HEK293 (cell line): ENCODE data around the gene POFUT2.
A peak's percentile ranks its signal among the peaks of the same experiment; 100 is the strongest.

Source experiments
- CTCF ChIA-PET: fragments of 350-600 bp; formaldehyde crosslinking; extraction: SDS; loops from one replicate; lab custom pipeline; 2021; ENCODE audit warnings: antibody characterized with exemption; lab: Yijun Ruan, JAX
- POLR2A ChIA-PET: fragments of 300-600 bp; formaldehyde crosslinking; extraction: SDS; loops from one replicate; lab custom pipeline; 2020; ENCODE audit warnings: antibody characterized with exemption, inconsistent platforms; lab: Yijun Ruan, JAX
- H3K27ac ChIP-seq: fragments of 200-500 bp; sonication (Bioruptor generic); 2 replicates; pipeline ENCODE4 v1.5.1; 2014; ENCODE audit warnings: low read depth, low read length, control low read depth, inconsistent platforms; ENCODE audit errors: extremely low read depth
- H3K36me3 ChIP-seq, 2 experiments: fragments of 200-500 bp in 1 of 2; sonication (Bioruptor generic) in 1 of 2; 1 replicate in 1 of 2; 2 replicates in 1 of 2; pipeline ENCODE4 v1.5.1; 2014 to 2017; ENCODE audit warnings: inconsistent platforms in 2 of 2, low read length in 2 of 2; ENCODE audit not compliant: control insufficient read depth in 2 of 2, insufficient read depth in 1 of 2
- H3K4me1 ChIP-seq: fragments of 200-500 bp; sonication (Bioruptor generic); 2 replicates; pipeline ENCODE4 v1.5.1; 2014; ENCODE audit warnings: mild to moderate bottlenecking, low read length, inconsistent platforms; ENCODE audit not compliant: control insufficient read depth, insufficient read depth
- H3K4me3 ChIP-seq: 2 replicates; pipeline ENCODE4 v1.5.1; 2011; ENCODE audit warnings: low read depth, mild to moderate bottlenecking, control low read depth, low read length, moderate library complexity
- H3K9me3 ChIP-seq: fragments of 200-500 bp; sonication (Bioruptor generic); 2 replicates; pipeline ENCODE4 v1.5.1; 2014; ENCODE audit warnings: low read depth, low read length, inconsistent platforms; ENCODE audit not compliant: control insufficient read depth, insufficient read depth
- ZBTB48 ChIP-seq: fragments of 450-650 bp; formaldehyde crosslinking; IDR thresholded peaks from 2 replicates; pipeline ENCODE4 v1.5.1; 2016; ENCODE audit warnings: missing biosample characterization, missing genetic modification characterization
- ZNF132 ChIP-seq: fragments of 450-650 bp; formaldehyde crosslinking; IDR thresholded peaks from 2 replicates; pipeline ENCODE4 v1.5.1; 2017; ENCODE audit warnings: missing biosample characterization, missing genetic modification characterization, borderline replicate concordance
- ZNF16 ChIP-seq: fragments of 450-650 bp; formaldehyde crosslinking; IDR thresholded peaks from 2 replicates; pipeline ENCODE4 v1.5.1; 2016; ENCODE audit warnings: low read depth, missing biosample characterization, missing genetic modification characterization
- ZNF23 ChIP-seq: fragments of 450-650 bp; formaldehyde crosslinking; IDR thresholded peaks from 2 replicates; pipeline ENCODE4 v1.5.1; 2016; ENCODE audit warnings: missing biosample characterization, missing genetic modification characterization, borderline replicate concordance
- ZNF266 ChIP-seq: fragments of 450-650 bp; formaldehyde crosslinking; IDR thresholded peaks from 2 replicates; pipeline ENCODE4 v1.5.1; 2016; ENCODE audit warnings: missing biosample characterization, missing genetic modification characterization, low read depth
- ZNF350 ChIP-seq: fragments of 450-650 bp; formaldehyde crosslinking; IDR thresholded peaks from 2 replicates; pipeline ENCODE4 v1.5.0; 2017; ENCODE audit warnings: missing biosample characterization, mild to moderate bottlenecking, missing genetic modification characterization
- ZNF404 ChIP-seq: fragments of 450-650 bp; formaldehyde crosslinking; IDR thresholded peaks from 2 replicates; pipeline ENCODE4 v1.5.1; 2017; ENCODE audit warnings: missing biosample characterization, missing genetic modification characterization
- ZNF529 ChIP-seq: fragments of 450-650 bp; formaldehyde crosslinking; IDR thresholded peaks from 2 replicates; pipeline ENCODE4 v1.5.1; 2017; ENCODE audit warnings: missing genetic modification characterization, missing biosample characterization; ENCODE audit not compliant: insufficient replicate concordance
- ZNF610 ChIP-seq: fragments of 450-650 bp; formaldehyde crosslinking; IDR thresholded peaks from 2 replicates; pipeline ENCODE4 v1.5.1; 2016; ENCODE audit warnings: missing biosample characterization, missing genetic modification characterization, borderline replicate concordance
- ZNF621 ChIP-seq: fragments of 450-650 bp; formaldehyde crosslinking; IDR thresholded peaks from 2 replicates; pipeline ENCODE4 v1.5.1; 2017; ENCODE audit warnings: missing biosample characterization, missing genetic modification characterization
- TF ChIP-seq, protein P1 (sequence below): fragments of 450-650 bp; formaldehyde crosslinking; IDR thresholded peaks from 2 replicates; pipeline ENCODE4; 2016; ENCODE audit warnings: missing biosample characterization, missing genetic modification characterization
- TF ChIP-seq, protein P2 (sequence below): fragments of 450-650 bp; formaldehyde crosslinking; IDR thresholded peaks from 2 replicates; pipeline ENCODE4 v1.5.1; 2016; ENCODE audit warnings: missing biosample characterization, missing genetic modification characterization
- TF ChIP-seq, protein P3 (sequence below): fragments of 450-650 bp; formaldehyde crosslinking; IDR thresholded peaks from 2 replicates; pipeline ENCODE4 v1.5.1; 2016; ENCODE audit warnings: missing biosample characterization, missing genetic modification characterization
- TF ChIP-seq, protein P4 (sequence below): fragments of 450-650 bp; formaldehyde crosslinking; IDR thresholded peaks from 2 replicates; pipeline ENCODE4 v1.5.1; 2016; ENCODE audit warnings: missing biosample characterization, missing genetic modification characterization

POFUT2 gene

DNA sequence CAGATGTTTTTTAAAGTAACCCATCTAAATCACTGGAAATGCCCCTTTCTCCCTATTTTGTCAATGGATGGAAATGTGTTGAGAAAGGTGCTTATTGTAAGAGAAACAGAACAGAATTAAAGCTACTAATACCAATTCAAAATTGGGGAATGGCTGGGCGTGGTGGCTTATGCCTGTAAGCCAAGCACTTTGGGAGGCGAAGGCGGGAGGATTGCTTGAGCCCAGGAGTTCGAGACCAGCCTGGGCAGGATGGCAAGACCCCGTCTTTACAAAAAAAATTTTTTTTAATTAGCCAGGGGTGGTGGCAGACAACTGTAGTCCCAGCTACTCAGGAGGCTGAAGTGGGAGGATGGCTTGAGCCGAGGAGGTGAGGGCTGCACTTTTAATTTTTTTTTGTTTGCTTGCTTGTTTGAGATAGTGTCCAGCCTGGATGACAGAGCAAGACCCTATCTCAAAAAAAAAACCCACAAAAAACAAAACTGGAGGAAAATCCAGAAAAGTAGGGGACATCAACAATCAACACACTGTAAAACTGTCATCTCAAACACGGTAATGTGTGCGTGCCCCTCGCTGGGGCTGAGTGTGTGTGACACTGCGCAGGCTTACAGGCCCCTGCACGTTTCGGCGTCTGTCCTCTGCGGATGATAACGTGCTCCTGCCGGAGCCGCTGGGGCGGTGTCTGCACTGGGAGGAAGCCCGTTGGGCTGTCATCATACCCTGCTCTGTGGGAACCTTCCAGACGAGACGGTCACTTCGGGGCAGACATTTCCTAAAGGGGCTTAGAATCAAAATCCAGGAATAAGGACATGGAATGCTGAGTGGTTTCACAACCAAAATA, 11.6 kb upstream of the POFUT2 start:
- TF ChIP-seq, protein P1, sequence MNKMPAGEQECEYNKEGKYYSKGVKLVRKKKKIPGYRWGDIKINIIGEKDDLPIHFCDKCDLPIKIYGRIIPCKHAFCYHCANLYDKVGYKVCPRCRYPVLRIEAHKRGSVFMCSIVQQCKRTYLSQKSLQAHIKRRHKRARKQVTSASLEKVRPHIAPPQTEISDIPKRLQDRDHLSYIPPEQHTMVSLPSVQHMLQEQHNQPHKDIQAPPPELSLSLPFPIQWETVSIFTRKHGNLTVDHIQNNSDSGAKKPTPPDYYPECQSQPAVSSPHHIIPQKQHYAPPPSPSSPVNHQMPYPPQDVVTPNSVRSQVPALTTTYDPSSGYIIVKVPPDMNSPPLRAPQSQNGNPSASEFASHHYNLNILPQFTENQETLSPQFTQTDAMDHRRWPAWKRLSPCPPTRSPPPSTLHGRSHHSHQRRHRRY (tag by site-specific recombination): no peak
- no peaks in the 10 kb centered on the region for H3K36me3 ChIP-seq
- no peak overlapping the region for H3K4me3 ChIP-seq
- ChIA-PET CTCF (interaction anchor here (0.6 to 2.5 kb wide), 3 partner anchors 9 to 57 kb away, joined by 3 to 18 read pairs (median 3); no protein-coding TSS in a partner anchor), POLR2A (no interaction called here)
- no peak overlapping the region for H3K27ac ChIP-seq
- H3K4me1 ChIP-seq: no peaks in the 10 kb centered on the region
- H3K9me3 ChIP-seq: no peaks in the 10 kb centered on the region

DNA sequence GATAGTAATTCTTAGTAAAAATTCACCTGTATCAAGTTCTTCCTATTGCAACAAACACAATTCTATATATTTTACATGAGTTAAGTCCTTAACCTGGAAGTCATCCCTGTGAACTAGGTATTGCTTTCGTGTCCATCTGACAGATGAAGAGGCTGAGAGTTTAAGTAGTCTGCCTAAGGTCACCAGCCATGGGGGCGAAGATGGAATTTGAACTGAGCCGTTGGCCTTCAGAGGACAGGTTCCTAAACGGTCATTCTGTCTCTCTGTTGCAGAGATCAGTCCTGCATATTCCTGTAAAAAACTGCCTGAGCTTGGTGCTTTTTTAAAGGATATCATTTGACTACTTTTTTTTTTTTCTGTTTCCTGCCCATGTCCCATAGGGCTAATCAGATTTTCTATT, 10.2 kb upstream of the POFUT2 start:
- Histone ChIP-seq H3K27ac (no peak overlapping the region), H3K36me3 (no peaks in the 10 kb centered on the region), H3K4me1 (no peaks in the 10 kb centered on the region; the same call in 1 of the 2 replicates), H3K4me3 (no peak overlapping the region), H3K9me3 (no peaks in the 10 kb centered on the region)
- ChIA-PET POLR2A (no interaction called here), CTCF (interaction anchor here (0.6 to 2.5 kb wide), 2 partner anchors 11 to 59 kb away, joined by 4 to 18 read pairs; no protein-coding TSS in a partner anchor)
- TF ChIP-seq ZBTB48 (tag by site-specific recombination) (no peak), ZNF132 (tag by site-specific recombination) (no peak), ZNF404 (tag by site-specific recombination) (no peak), ZNF610 (no peak)

DNA sequence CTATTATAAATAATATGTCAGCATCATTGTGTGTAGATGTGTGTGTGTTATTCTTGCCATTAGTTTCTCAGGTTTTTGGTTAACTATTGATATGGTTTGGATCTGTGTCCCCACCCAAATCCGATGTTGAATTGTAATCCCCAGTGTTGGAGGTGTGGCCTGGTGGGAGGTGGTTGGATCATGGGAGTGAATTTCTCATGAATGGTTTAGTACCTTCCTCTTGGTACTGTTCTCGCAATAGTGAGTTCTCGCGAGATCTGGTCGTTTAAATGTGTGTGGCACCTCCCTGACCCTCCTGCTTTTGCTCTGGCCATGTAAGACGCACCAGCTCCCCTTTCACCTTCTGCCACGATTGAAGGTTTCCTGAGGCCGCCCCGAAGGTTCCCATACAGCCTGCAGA, 9.6 kb upstream of the POFUT2 start:
- H3K9me3 ChIP-seq: no peaks in the 10 kb centered on the region
- ChIA-PET POLR2A (no interaction called here), CTCF (interaction anchor here (0.6 to 2.5 kb wide), 6 partner anchors 12 to 210 kb away, joined by 3 to 18 read pairs (median 4); no protein-coding TSS in a partner anchor)
- no peak overlapping the region for H3K4me3 ChIP-seq
- no peak overlapping the region for H3K27ac ChIP-seq
- no peak for TF ChIP-seq ZNF23 (tag by site-specific recombination)
- TF ChIP-seq, protein P2, sequence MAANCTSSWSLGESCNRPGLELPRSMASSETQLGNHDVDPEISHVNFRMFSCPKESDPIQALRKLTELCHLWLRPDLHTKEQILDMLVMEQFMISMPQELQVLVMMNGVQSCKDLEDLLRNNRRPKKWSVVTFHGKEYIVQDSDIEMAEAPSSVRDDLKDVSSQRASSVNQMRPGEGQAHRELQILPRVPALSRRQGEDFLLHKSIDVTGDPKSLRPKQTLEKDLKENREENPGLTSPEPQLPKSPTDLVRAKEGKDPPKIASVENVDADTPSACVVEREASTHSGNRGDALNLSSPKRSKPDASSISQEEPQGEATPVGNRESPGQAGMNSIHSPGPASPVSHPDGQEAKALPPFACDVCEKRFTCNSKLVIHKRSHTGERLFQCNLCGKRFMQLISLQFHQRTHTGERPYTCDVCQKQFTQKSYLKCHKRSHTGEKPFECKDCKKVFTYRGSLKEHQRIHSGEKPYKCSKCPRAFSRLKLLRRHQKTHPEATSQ: 0 out of 2 replicates have a peak, but pooled peaks have one; percentile 57
- H3K4me1 ChIP-seq: no peaks in the 10 kb centered on the region; the same call in 1 of the 2 replicates
- H3K36me3 ChIP-seq: no peaks in the 10 kb centered on the region

DNA sequence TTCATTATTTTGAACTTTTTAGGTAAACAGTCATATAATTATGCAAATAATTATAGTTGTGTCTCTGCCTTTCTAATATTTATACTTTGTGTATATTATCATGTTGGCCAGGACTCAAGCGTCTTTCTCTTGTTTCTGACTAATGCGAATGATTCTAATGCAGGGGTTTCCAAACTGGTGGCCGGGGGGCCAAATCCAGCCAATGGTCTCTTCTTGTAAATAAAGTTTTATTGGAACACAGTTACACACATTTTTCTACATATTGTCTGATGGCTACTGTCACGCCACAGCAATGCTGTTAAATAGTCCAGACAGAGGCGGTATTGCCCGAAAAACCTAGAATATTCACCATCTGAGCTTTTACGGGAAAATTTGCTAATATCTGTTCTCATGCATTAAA, 8.9 kb upstream of the POFUT2 start:
- ChIA-PET POLR2A (no interaction called here), CTCF (interaction anchor here (0.8 to 2.5 kb wide), 7 partner anchors 12 to 260 kb away, joined by 3 to 18 read pairs (median 3); no protein-coding TSS in a partner anchor)
- no peaks in the 10 kb centered on the region; the same call in 1 of the 2 replicates for H3K4me1 ChIP-seq
- no peaks in the 10 kb centered on the region for H3K36me3 ChIP-seq
- no peaks in the 10 kb centered on the region for H3K9me3 ChIP-seq
- no peak overlapping the region for H3K27ac ChIP-seq
- TF ChIP-seq, protein P3, sequence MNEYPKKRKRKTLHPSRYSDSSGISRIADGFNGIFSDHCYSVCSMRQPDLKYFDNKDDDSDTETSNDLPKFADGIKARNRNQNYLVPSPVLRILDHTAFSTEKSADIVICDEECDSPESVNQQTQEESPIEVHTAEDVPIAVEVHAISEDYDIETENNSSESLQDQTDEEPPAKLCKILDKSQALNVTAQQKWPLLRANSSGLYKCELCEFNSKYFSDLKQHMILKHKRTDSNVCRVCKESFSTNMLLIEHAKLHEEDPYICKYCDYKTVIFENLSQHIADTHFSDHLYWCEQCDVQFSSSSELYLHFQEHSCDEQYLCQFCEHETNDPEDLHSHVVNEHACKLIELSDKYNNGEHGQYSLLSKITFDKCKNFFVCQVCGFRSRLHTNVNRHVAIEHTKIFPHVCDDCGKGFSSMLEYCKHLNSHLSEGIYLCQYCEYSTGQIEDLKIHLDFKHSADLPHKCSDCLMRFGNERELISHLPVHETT (tag by site-specific recombination): no peak
- TF ChIP-seq ZNF16 (tag by site-specific recombination) (no peak), ZNF621 (no peak), ZNF266 (no peak), ZNF529 (tag by site-specific recombination) (no peak), ZNF350 (tag by site-specific recombination) (no peak)
- TF ChIP-seq, protein P4, sequence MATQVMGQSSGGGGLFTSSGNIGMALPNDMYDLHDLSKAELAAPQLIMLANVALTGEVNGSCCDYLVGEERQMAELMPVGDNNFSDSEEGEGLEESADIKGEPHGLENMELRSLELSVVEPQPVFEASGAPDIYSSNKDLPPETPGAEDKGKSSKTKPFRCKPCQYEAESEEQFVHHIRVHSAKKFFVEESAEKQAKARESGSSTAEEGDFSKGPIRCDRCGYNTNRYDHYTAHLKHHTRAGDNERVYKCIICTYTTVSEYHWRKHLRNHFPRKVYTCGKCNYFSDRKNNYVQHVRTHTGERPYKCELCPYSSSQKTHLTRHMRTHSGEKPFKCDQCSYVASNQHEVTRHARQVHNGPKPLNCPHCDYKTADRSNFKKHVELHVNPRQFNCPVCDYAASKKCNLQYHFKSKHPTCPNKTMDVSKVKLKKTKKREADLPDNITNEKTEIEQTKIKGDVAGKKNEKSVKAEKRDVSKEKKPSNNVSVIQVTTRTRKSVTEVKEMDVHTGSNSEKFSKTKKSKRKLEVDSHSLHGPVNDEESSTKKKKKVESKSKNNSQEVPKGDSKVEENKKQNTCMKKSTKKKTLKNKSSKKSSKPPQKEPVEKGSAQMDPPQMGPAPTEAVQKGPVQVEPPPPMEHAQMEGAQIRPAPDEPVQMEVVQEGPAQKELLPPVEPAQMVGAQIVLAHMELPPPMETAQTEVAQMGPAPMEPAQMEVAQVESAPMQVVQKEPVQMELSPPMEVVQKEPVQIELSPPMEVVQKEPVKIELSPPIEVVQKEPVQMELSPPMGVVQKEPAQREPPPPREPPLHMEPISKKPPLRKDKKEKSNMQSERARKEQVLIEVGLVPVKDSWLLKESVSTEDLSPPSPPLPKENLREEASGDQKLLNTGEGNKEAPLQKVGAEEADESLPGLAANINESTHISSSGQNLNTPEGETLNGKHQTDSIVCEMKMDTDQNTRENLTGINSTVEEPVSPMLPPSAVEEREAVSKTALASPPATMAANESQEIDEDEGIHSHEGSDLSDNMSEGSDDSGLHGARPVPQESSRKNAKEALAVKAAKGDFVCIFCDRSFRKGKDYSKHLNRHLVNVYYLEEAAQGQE (tag by site-specific recombination): no peak
- no peak overlapping the region for H3K4me3 ChIP-seq
